ENCODE data around the gene DDX11.
"Not testable (repeated sequence)": the region's sequence is repeated elsewhere in the genome, so short reads cannot be mapped to it uniquely, and the experiment has no call there.

The DDX11 gene

GRCh38 chr12:31073527-31074332, at the start of gene DDX11:
DDX11 (plus strand) TSS chr12:31073860; CDS start chr12:31078394, 4,534 bp downstream.
- ATAC-seq = peak; percentile 96
- DNase-seq (ENCODE audit: low spot score in 2 of 2) = peak; percentile 87 to 96
- H3K4me1 Mint-ChIP-seq = peaks cover 32% of the 10 kb centered on the region
- H3K4me3 Mint-ChIP-seq = peak within 1 kb of the TSS; percentile 98
- peak within 1 kb of the TSS; percentile 96 for H3K27ac Mint-ChIP-seq
- peaks cover 37% of the 10 kb centered on the region for H3K36me3 Mint-ChIP-seq
- not testable (repeated sequence) for H3K9me3 Mint-ChIP-seq

GRCh38 chr12:31026202-31026601, 47.5 kb upstream of the DDX11 start:
- ATAC-seq (no peak), DNase-seq (ENCODE audit: low spot score in 2 of 2) (no peak)
- Mint-ChIP-seq H3K36me3 (no peaks in the 10 kb centered on the region), H3K27ac (no peak overlapping the region), H3K4me3 (no peak overlapping the region), H3K4me1 (no peaks in the 10 kb centered on the region), H3K9me3 (no peaks in the 10 kb centered on the region)

- ATAC-seq; H3K4me1 Mint-ChIP-seq; DNase-seq (ENCODE audit: low spot score in 2 of 2); H3K9me3 Mint-ChIP-seq; H3K4me3 Mint-ChIP-seq; H3K36me3 Mint-ChIP-seq; H3K27ac Mint-ChIP-seq: not testable (repeated sequence)
These were observed 46.7 kb upstream of the DDX11 start for GRCh38 chr12:31027006-31027405.

GRCh38 chr12:31029468-31029867, 44.2 kb upstream of the DDX11 start:
- Mint-ChIP-seq H3K4me1 (no peaks in the 10 kb centered on the region), H3K4me3 (no peak overlapping the region), H3K9me3 (no peaks in the 10 kb centered on the region), H3K36me3 (no peaks in the 10 kb centered on the region), H3K27ac (no peak overlapping the region)
- no peak for ATAC-seq
- no peak for DNase-seq (ENCODE audit: low spot score in 2 of 2)

GRCh38 chr12:31029916-31030562, 43.6 kb upstream of the DDX11 start:
- Mint-ChIP-seq H3K36me3 (no peaks in the 10 kb centered on the region), H3K27ac (no peak overlapping the region), H3K9me3 (no peaks in the 10 kb centered on the region), H3K4me1 (no peaks in the 10 kb centered on the region), H3K4me3 (no peak overlapping the region)
- ATAC-seq (peak; percentile 22), DNase-seq (ENCODE audit: low spot score in 2 of 2) (no peak)

GRCh38 chr12:31031951-31032335, 41.7 kb upstream of the DDX11 start:
- peak; percentile 16 for ATAC-seq
- H3K27ac Mint-ChIP-seq = no peak overlapping the region
- no peaks in the 10 kb centered on the region for H3K36me3 Mint-ChIP-seq
- H3K9me3 Mint-ChIP-seq = no peaks in the 10 kb centered on the region
- no peak for DNase-seq (ENCODE audit: low spot score in 2 of 2)
- no peaks in the 10 kb centered on the region for H3K4me1 Mint-ChIP-seq
- no peak overlapping the region for H3K4me3 Mint-ChIP-seq

- Mint-ChIP-seq H3K27ac (no peak overlapping the region), H3K4me3 (no peak overlapping the region), H3K4me1 (no peaks in the 10 kb centered on the region), H3K36me3 (no peaks in the 10 kb centered on the region), H3K9me3 (no peaks in the 10 kb centered on the region)
- DNase-seq (ENCODE audit: low spot score in 2 of 2) (no peak), ATAC-seq (no peak)
These were observed 40.5 kb upstream of the DDX11 start for GRCh38 chr12:31033146-31033545.

GRCh38 chr12:31033681-31034080, 40.0 kb upstream of the DDX11 start:
- DNase-seq (ENCODE audit: low spot score in 2 of 2) (no peak), ATAC-seq (no peak)
- Mint-ChIP-seq H3K4me1 (no peaks in the 10 kb centered on the region), H3K27ac (no peak overlapping the region), H3K9me3 (no peaks in the 10 kb centered on the region), H3K36me3 (no peaks in the 10 kb centered on the region), H3K4me3 (no peak overlapping the region)

- H3K9me3 Mint-ChIP-seq = no peaks in the 10 kb centered on the region
- no peak overlapping the region for H3K27ac Mint-ChIP-seq
- no peak overlapping the region for H3K4me3 Mint-ChIP-seq
- H3K36me3 Mint-ChIP-seq = no peaks in the 10 kb centered on the region
- no peaks in the 10 kb centered on the region for H3K4me1 Mint-ChIP-seq
- DNase-seq (ENCODE audit: low spot score in 2 of 2) (no peak), ATAC-seq (no peak)
These were observed 39.3 kb upstream of the DDX11 start for GRCh38 chr12:31034372-31034771.

- no peaks in the 10 kb centered on the region for H3K9me3 Mint-ChIP-seq
- H3K4me1 Mint-ChIP-seq = no peaks in the 10 kb centered on the region
- H3K4me3 Mint-ChIP-seq = no peak overlapping the region
- ATAC-seq (no peak), DNase-seq (ENCODE audit: low spot score in 2 of 2) (no peak)
- no peak overlapping the region for H3K27ac Mint-ChIP-seq
- no peaks in the 10 kb centered on the region for H3K36me3 Mint-ChIP-seq
These were observed 38.4 kb upstream of the DDX11 start for GRCh38 chr12:31035226-31035625.

- H3K27ac Mint-ChIP-seq = no peak overlapping the region
- no peak for DNase-seq (ENCODE audit: low spot score in 2 of 2)
- H3K9me3 Mint-ChIP-seq = no peaks in the 10 kb centered on the region
- H3K4me3 Mint-ChIP-seq = no peak overlapping the region
- no peaks in the 10 kb centered on the region for H3K36me3 Mint-ChIP-seq
- ATAC-seq = no peak
- no peaks in the 10 kb centered on the region for H3K4me1 Mint-ChIP-seq
These were observed 37.5 kb upstream of the DDX11 start for GRCh38 chr12:31035967-31036665.

- no peaks in the 10 kb centered on the region for H3K4me1 Mint-ChIP-seq
- H3K27ac Mint-ChIP-seq = no peak overlapping the region
- H3K9me3 Mint-ChIP-seq = no peaks in the 10 kb centered on the region
- H3K36me3 Mint-ChIP-seq = no peaks in the 10 kb centered on the region
- H3K4me3 Mint-ChIP-seq = no peak overlapping the region
- ATAC-seq (no peak), DNase-seq (ENCODE audit: low spot score in 2 of 2) (no peak)
These were observed 36.6 kb upstream of the DDX11 start for GRCh38 chr12:31037028-31037427.

- ATAC-seq (no peak), DNase-seq (ENCODE audit: low spot score in 2 of 2) (no peak)
- Mint-ChIP-seq H3K9me3 (no peaks in the 10 kb centered on the region), H3K4me3 (no peak overlapping the region), H3K4me1 (no peaks in the 10 kb centered on the region), H3K36me3 (no peaks in the 10 kb centered on the region), H3K27ac (no peak overlapping the region)
These were observed 35.7 kb upstream of the DDX11 start for GRCh38 chr12:31037931-31038330.

GRCh38 chr12:31041033-31041564, 32.6 kb upstream of the DDX11 start:
- H3K9me3 Mint-ChIP-seq = no peaks in the 10 kb centered on the region
- no peak for DNase-seq (ENCODE audit: low spot score in 2 of 2)
- H3K4me3 Mint-ChIP-seq = no peak overlapping the region
- no peaks in the 10 kb centered on the region for H3K4me1 Mint-ChIP-seq
- no peak overlapping the region for H3K27ac Mint-ChIP-seq
- H3K36me3 Mint-ChIP-seq = no peaks in the 10 kb centered on the region
- no peak for ATAC-seq

- H3K4me1 Mint-ChIP-seq = peaks cover 17% of the 10 kb centered on the region
- H3K4me3 Mint-ChIP-seq, H3K36me3 Mint-ChIP-seq, H3K9me3 Mint-ChIP-seq, ATAC-seq, H3K27ac Mint-ChIP-seq: not testable (repeated sequence)
- DNase-seq (ENCODE audit: low spot score in 2 of 2) = peak in 1 of 2 donors; percentile 23
These were observed 23.5 kb upstream of the DDX11 start for GRCh38 chr12:31050143-31050542.

Data from stimulated activated effector memory CD8-positive, alpha-beta T cell treated with anti-CD3 and anti-CD28 coated beads, Interleukin-12 subunit alpha, Interleukin-12 subunit beta, amount 100 ng/mL, for 72 hours (primary cell).